GM13976 (cell line): ENCODE data around the gene HDAC8.
"Not testable (repeated sequence)": the region's sequence is repeated elsewhere in the genome, so short reads cannot be mapped to it uniquely, and the experiment has no call there.

Experiments used
- DNase-seq: peaks from one replicate; pipeline ENCODE4 v3.0.0; 2012; ENCODE audit warnings: low spot score
- in situ Hi-C: fragments of 300-500 bp; cut with MboI; formaldehyde crosslinking; loops from one replicate; pipeline ENCODE4 v1.12.0; 2022; ENCODE audit warnings: low sequenced_read_pairs, mixed read lengths, inconsistent platforms; ENCODE audit not compliant: unreplicated experiment
- TF ChIP-seq, protein P1 (sequence below): IDR thresholded peaks from 2 replicates; pipeline ENCODE4 v1.5.1; 2012; ENCODE audit warnings: borderline replicate concordance, mild to moderate bottlenecking; ENCODE audit not compliant: insufficient read depth; ENCODE audit errors: extremely low read depth, missing control alignments, control extremely low read depth

HDAC8 gene

GRCh38 chrX:72532366-72532765 is 40.3 kb downstream of the HDAC8 start:
- in situ Hi-C loops = loop anchor here (25.0 kb wide), 2 partner anchors 245 to 520 kb away; partner anchors contain the start of gene RPS4X
- TF ChIP-seq, protein P1, sequence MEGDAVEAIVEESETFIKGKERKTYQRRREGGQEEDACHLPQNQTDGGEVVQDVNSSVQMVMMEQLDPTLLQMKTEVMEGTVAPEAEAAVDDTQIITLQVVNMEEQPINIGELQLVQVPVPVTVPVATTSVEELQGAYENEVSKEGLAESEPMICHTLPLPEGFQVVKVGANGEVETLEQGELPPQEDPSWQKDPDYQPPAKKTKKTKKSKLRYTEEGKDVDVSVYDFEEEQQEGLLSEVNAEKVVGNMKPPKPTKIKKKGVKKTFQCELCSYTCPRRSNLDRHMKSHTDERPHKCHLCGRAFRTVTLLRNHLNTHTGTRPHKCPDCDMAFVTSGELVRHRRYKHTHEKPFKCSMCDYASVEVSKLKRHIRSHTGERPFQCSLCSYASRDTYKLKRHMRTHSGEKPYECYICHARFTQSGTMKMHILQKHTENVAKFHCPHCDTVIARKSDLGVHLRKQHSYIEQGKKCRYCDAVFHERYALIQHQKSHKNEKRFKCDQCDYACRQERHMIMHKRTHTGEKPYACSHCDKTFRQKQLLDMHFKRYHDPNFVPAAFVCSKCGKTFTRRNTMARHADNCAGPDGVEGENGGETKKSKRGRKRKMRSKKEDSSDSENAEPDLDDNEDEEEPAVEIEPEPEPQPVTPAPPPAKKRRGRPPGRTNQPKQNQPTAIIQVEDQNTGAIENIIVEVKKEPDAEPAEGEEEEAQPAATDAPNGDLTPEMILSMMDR = no peak

DNA sequence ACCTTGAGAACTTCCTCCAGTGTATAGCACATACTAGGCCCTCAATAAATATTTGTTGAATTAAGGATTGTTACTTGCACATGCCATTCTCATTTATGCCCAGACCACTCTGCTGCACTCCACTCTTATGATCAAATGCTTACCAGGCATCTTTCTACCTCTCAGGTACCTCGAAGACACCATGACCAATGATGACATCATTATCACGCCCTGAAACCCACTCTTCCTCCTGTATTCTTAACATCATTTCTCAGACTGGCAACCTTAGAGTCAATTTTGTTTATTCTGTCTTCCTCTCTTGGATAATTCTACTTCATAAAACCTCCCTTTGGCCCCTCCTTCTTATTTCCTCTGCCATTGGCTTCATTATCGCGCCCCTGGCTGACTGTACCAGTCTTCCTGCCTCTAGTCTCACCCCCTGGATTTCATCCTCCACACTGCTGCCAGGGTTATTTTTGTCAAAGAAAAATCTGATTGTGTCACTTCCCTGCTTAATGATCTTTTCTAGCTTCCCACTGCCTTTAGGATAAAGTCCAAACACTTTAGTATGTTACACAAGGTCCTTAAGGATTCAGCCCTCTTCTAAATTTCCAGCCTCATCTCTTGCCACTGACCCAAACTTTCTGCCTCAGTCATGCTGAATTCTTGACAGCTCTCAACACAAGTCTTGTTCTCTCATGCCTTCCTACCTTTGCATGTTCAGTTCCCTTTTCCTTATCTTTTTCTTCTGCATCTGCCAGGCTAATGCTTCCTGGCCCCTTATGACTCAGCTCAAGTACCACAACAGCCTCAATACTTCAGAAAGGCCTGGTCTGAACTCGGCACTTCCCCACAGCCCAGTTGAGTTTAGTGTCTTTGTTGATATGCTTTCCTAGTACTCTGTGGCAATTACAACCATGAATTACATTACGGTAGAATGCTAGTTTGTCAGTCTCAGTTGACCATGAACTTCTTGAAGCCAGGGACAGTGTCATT is 45.8 kb downstream of the HDAC8 start:
- TF ChIP-seq, protein P1 = no peak
- DNase-seq = no peak
- in situ Hi-C loops = loop anchor here (25.0 kb wide), 2 partner anchors 240 to 515 kb away; partner anchors contain the start of gene RPS4X

More at GRCh38 chrX:72532366-72532765, 40.3 kb downstream of the HDAC8 start:
- DNase-seq = no peak

GRCh38 chrX:72498782-72499181 is 73.9 kb downstream of the HDAC8 start:
- no peak for DNase-seq
- TF ChIP-seq, protein P1 = no peak
- in situ Hi-C loops = no loop called here

- no peak for DNase-seq
- in situ Hi-C loops = no loop called here
- TF ChIP-seq, protein P1 = no peak
Measured at GRCh38 chrX:72495046-72495445, 77.6 kb downstream of the HDAC8 start.

- TF ChIP-seq, protein P1 = no peak
- in situ Hi-C loops = no loop called here
- no peak for DNase-seq
Measured at GRCh38 chrX:72492499-72492898, 80.1 kb downstream of the HDAC8 start.

DNA sequence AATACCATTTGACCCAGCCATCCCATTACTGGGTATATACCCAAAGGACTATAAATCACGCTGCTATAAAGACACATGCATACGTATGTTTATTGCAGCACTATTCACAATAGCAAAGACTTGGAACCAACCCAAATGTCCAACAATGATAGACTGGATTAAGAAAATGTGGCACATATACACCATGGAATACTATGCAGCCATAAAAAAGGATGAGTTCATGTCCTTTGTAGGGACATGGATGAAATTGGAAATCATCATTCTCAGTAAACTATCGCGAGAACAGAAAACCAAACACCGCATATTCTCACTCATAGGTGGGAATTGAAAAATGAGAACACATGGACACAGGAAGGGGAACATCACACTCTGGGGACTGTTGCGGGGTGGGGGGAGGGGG is 82.4 kb downstream of the HDAC8 start:
- in situ Hi-C loops, DNase-seq: not testable (repeated sequence)

DNA sequence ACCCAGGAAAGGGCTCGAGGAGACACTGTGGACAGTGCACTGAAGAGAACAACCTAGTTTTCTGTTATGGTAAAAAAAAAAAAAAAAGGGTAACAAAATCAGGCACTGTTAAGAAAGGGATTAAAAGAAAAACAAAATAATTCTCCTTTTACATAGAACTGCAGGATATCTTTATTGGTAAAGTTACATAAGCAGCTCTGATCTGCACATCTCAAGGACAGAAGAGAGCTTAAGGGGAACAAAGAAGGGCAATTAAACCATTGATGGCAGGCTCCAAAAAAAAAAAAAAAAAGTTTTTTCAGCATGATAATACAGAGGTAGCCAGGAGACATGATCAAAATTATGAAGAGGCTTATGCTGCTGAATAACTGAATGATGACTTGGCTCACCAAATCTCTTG is 85.0 kb downstream of the HDAC8 start:
- DNase-seq = no peak
- in situ Hi-C loops = no loop called here
- TF ChIP-seq, protein P1 = no peak
